B cell (primary cell): ENCODE measurements around the gene ZRANB3. TPM values are rescaled to one million over a fixed set of nuclear protein-coding genes. Genes with fewer than 3 reads are reported as not detected.

Experiments
- ATAC-seq: fragments of 200-7000 bp; cut with Tn5 transposase; one replicate; pipeline ENCODE4 v1.10.0; 2021; ENCODE audit warnings: low read depth, mild to moderate bottlenecking, moderate number of reproducible peaks, moderate library complexity
- CTCF ChIA-PET: fragments of 350-600 bp; sonication (Branson Sonifier 250); formaldehyde crosslinking; loops from one replicate; lab custom pipeline; 2021; ENCODE audit warnings: antibody characterized with exemption, inconsistent platforms; lab: Charles Lee
- POLR2A ChIA-PET: fragments of 350-600 bp; sonication (Branson Sonifier 250); formaldehyde crosslinking; loops from one replicate; lab custom pipeline; 2021; ENCODE audit warnings: antibody characterized with exemption; lab: Charles Lee
- DNase-seq: peaks from one replicate; pipeline ENCODE4 v3.0.0; 2013
- H2AFZ ChIP-seq: 2 replicates; pipeline ENCODE4 v1.6.1; 2012; ENCODE audit warnings: mild to moderate bottlenecking, low read depth, low read length; ENCODE audit not compliant: insufficient read depth, poor library complexity, severe bottlenecking
- H3K27ac ChIP-seq, 2 donors: 1 replicate in 1 of 2; 2 replicates in 1 of 2; pipeline ENCODE4 v1.5.1; 2012 to 2013; ENCODE audit warnings: low read length in 2 of 2, mild to moderate bottlenecking in 2 of 2, moderate library complexity in 1 of 2
- H3K27me3 ChIP-seq, 4 experiments: fragments of 200-600 bp in 1 of 4; sonication (generic) in 1 of 4; replicated peaks in 1 of 4; 1 replicate in 2 of 4; 2 replicates in 2 of 4; pipeline versions ENCODE4 v1.6.1 to v1.7.0; 2013 to 2016; ENCODE audit warnings: low read length in 3 of 4, mild to moderate bottlenecking in 2 of 4, mixed read lengths in 1 of 4, moderate library complexity in 1 of 4; ENCODE audit not compliant: insufficient read depth in 4 of 4, control insufficient read depth in 3 of 4; ENCODE audit errors: control extremely low read depth in 1 of 4
- H3K36me3 ChIP-seq, 2 experiments: replicated peaks in 1 of 2; 1 replicate in 1 of 2; 2 replicates in 1 of 2; pipeline versions ENCODE4 v1.6.1 to v1.7.1; 2013; ENCODE audit warnings: low read length in 1 of 2; ENCODE audit not compliant: insufficient read depth in 2 of 2, control insufficient read depth in 1 of 2; ENCODE audit errors: control extremely low read depth in 1 of 2, extremely low read depth in 1 of 2
- H3K4me1 ChIP-seq, 2 donors: fragments of 200-600 bp in 1 of 2; sonication (generic) in 1 of 2; 1 replicate in 1 of 2; 2 replicates in 1 of 2; pipeline versions ENCODE4 v1.5.1 to v1.6.1; 2013 to 2017; ENCODE audit warnings: low read length in 2 of 2; ENCODE audit not compliant: control insufficient read depth in 2 of 2, insufficient read depth in 2 of 2
- H3K4me2 ChIP-seq: replicated peaks from 2 replicates; pipeline ENCODE3; 2012; ENCODE audit warnings: mild to moderate bottlenecking, low read depth, low read length; ENCODE audit not compliant: poor library complexity, severe bottlenecking
- H3K4me3 ChIP-seq, 5 experiments: fragments of 200-600 bp in 1 of 5; sonication (generic) in 1 of 5; 1 replicate in 3 of 5; 2 replicates in 2 of 5; pipeline versions ENCODE4 v1.5.1 to v1.7.0; 2011 to 2016; ENCODE audit warnings: low read length in 4 of 5, mild to moderate bottlenecking in 4 of 5, low read depth in 2 of 5, control low read depth in 1 of 5, moderate library complexity in 1 of 5; ENCODE audit not compliant: insufficient read depth in 1 of 5; ENCODE audit errors: control extremely low read depth in 1 of 5, extremely low read depth in 1 of 5
- H3K79me2 ChIP-seq: fragments of 200-600 bp; sonication (generic); one replicate; pipeline ENCODE4 v1.6.0; 2016; ENCODE audit warnings: low read length; ENCODE audit not compliant: control insufficient read depth, insufficient read depth
- H3K9ac ChIP-seq: fragments of 200-600 bp; sonication (generic); 2 replicates; pipeline ENCODE4 v1.6.1; 2017; ENCODE audit warnings: mild to moderate bottlenecking, low read length, moderate library complexity
- H3K9me3 ChIP-seq, 3 donors: one replicate each; pipeline versions ENCODE4 v1.6.1 to v1.7.1; 2013; ENCODE audit warnings: low read length in 2 of 3; ENCODE audit not compliant: control insufficient read depth in 2 of 3, insufficient read depth in 1 of 3; ENCODE audit errors: control extremely low read depth in 1 of 3
- H4K20me1 ChIP-seq: 2 replicates; pipeline ENCODE4 v1.6.0; 2012; ENCODE audit warnings: mild to moderate bottlenecking, low read length; ENCODE audit not compliant: insufficient read depth, control insufficient read depth, poor library complexity, severe bottlenecking
- H3K27ac Mint-ChIP-seq: one replicate; pipeline ENCODE4 v1.8.0; 2021; ENCODE audit warnings: mixed read lengths
- H3K27me3 Mint-ChIP-seq: one replicate; pipeline ENCODE4 v1.8.0; 2021; ENCODE audit warnings: mixed read lengths
- H3K4me1 Mint-ChIP-seq: one replicate; pipeline ENCODE4 v1.8.0; 2021; ENCODE audit warnings: mixed read lengths
- H3K4me3 Mint-ChIP-seq: one replicate; pipeline ENCODE4 v1.8.0; 2021; ENCODE audit warnings: mixed read lengths
- H3K9me3 Mint-ChIP-seq: one replicate; pipeline ENCODE4 v1.8.0; 2022; ENCODE audit warnings: mixed read lengths; ENCODE audit not compliant: insufficient read depth
- CTCF ChIP-seq: fragments of 200-600 bp; IDR thresholded peaks from one replicate; pipeline ENCODE4 v1.8.0; 2022; ENCODE audit warnings: antibody characterized with exemption, mild to moderate bottlenecking
- EZH2 ChIP-seq: IDR thresholded peaks from 2 replicates; pipeline ENCODE4 v1.6.1; 2012; ENCODE audit warnings: borderline replicate concordance, low read depth, mild to moderate bottlenecking, moderate library complexity, low read length; ENCODE audit not compliant: insufficient read depth, poor library complexity, severe bottlenecking
- WGBS: methylation state at CpG from one replicate; pipeline ENCODE4 v1.1.5; 2013; ENCODE audit warnings: missing lambda C conversion rate; ENCODE audit not compliant: insufficient coverage; 5-methylcytosine and 5-hydroxymethylcytosine counted together
- intact Hi-C: fragments of 100-400 bp; cut with micrococcal nuclease; formaldehyde crosslinking; loops from one replicate; pipeline ENCODE4 v1.10.0; 2022
- polyA plus RNA-seq: library from polyadenylated mRNA; depleted of rRNA; stranded (reverse); fragments of >200 nt; gene quantifications from 2 replicates; pipeline ENCODE4 v1.2.3, GENCODE V29; 2012
- total RNA-seq, 2 donors: library from RNA; stranded (reverse); fragments of 120-200 nt in 1 of 2; gene quantifications; 1 replicate in 1 of 2; 2 replicates in 1 of 2; pipeline versions ENCODE4 v1.2.3 to v1.2.4, GENCODE V29; 2013 to 2022

The ZRANB3 gene
- total and polyA plus RNA-seq, 2 donors (not counting 1 experiment from before 2014, with no cell fraction given): 2.4 to 9.8 TPM

- 89% methylated on average over 1 of the region's 1 CpG for WGBS
- ChIA-PET CTCF (no interaction called here), POLR2A (no interaction called here)
- Histone ChIP-seq H3K9me3 (peaks cover 0 to 1% (median 0%) of the 10 kb centered on the region in 3 donors), H3K4me2 (no peak overlapping the region), H3K4me1 (no peaks in the 10 kb centered on the region), H2AFZ (no peak overlapping the region), H3K36me3 (peaks cover 4 to 6% of the 10 kb centered on the region in 2 experiments), H3K27ac (no peak overlapping the region), H3K9ac (no peak overlapping the region), H3K79me2 (peaks cover 54% of the 10 kb centered on the region), H4K20me1 (peaks cover 4% of the 10 kb centered on the region), H3K4me3 (no peak overlapping the region), H3K27me3 (no peaks in the 10 kb centered on the region)
- TF ChIP-seq CTCF (no peak), EZH2 (no peak)
- H3K27ac Mint-ChIP-seq: no peak overlapping the region
- H3K27me3 Mint-ChIP-seq: no peaks in the 10 kb centered on the region
- H3K4me1 Mint-ChIP-seq: peaks cover 14% of the 10 kb centered on the region
- ATAC-seq: no peak
- H3K9me3 Mint-ChIP-seq: no peaks in the 10 kb centered on the region
- DNase-seq: no peak
- no peak overlapping the region for H3K4me3 Mint-ChIP-seq
- intact Hi-C loops: no loop called here
Observed at GRCh38 chr2:135557530-135557929, 26.5 kb upstream of the ZRANB3 start.

DNA sequence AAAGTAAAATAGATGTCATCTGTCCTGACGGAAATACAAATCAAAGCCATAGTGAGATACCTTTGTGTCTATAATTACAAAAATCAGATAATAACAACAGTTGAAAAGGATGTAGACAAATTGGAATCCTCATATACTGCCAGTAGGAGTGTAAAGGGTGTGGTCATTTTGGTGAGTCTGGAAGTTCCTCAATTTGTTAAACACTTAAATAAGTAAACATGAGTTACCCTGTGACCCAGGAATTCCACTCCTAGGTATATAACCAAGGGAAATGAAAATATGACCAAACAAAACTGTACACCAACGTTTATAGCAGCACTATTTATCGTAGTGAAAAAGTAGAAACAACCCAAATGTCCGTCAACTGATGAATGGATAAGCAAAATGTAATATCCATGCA, 24.3 kb upstream of the ZRANB3 start:
- ATAC-seq: no peak
- Histone ChIP-seq H3K27ac (no peak overlapping the region), H2AFZ (no peak overlapping the region), H3K9me3 (no peaks in the 10 kb centered on the region), H3K79me2 (peaks cover 69% of the 10 kb centered on the region), H3K4me2 (no peak overlapping the region), H4K20me1 (no peaks in the 10 kb centered on the region), H3K4me3 (no peak overlapping the region), H3K9ac (no peak overlapping the region), H3K36me3 (peaks cover 0 to 2% of the 10 kb centered on the region in 2 experiments), H3K4me1 (no peaks in the 10 kb centered on the region), H3K27me3 (no peaks in the 10 kb centered on the region)
- 100% methylated on average over 1 of the region's 4 CpGs for WGBS
- DNase-seq: no peak
- TF ChIP-seq CTCF (no peak), EZH2 (no peak)
- no peak overlapping the region for H3K27ac Mint-ChIP-seq
- no peaks in the 10 kb centered on the region for H3K9me3 Mint-ChIP-seq
- H3K4me3 Mint-ChIP-seq: no peak overlapping the region
- H3K27me3 Mint-ChIP-seq: no peaks in the 10 kb centered on the region
- H3K4me1 Mint-ChIP-seq: peaks cover 15% of the 10 kb centered on the region
- intact Hi-C loops: no loop called here
- POLR2A ChIA-PET: no interaction called here
- CTCF ChIA-PET: no interaction called here
